ENCODE results near the gene MIER1.

DNA sequence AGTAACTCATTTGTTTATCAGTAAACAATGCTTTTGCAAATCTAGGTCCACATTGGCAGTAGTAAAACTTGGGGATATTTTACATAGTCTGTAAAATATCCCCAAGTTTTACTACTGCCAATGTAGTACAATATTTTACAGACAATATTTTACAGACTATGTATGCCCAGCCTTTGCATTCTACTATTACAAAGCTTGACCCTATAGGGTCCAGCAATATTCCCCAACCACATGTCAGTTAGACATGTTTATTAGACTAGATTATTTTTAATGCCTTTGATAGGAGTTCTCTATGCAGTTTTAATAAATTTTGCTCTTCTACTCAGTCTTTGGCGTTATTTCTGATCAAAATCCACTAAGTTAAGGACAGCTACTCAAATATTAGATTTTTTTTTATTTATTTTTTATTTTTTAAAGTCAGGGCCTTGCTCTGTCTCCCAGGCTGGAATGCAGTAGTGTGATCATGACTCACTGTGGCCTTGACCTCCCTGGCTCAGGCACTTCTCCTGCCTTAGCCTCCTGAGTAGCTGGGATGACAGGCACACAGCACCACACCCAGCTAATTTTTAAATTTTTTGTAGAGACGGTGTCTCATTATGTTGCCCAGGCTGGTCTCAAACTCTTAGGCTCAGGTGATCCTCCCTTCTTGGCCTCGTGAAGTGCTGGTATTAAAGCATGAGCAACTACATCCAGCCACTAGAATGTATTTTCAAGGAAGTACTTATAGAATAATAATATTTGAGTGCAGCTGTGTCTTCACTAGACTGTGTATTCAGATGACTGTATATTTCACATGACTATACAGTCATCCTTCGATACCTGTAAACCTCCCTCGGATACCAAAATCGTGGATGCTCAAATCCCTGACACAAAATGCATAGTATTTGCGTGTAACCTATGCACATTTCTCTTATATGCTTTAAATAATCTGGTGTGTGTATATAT is 19.8 kb downstream of the MIER1 start:
- TF ChIP-seq, protein P1, sequence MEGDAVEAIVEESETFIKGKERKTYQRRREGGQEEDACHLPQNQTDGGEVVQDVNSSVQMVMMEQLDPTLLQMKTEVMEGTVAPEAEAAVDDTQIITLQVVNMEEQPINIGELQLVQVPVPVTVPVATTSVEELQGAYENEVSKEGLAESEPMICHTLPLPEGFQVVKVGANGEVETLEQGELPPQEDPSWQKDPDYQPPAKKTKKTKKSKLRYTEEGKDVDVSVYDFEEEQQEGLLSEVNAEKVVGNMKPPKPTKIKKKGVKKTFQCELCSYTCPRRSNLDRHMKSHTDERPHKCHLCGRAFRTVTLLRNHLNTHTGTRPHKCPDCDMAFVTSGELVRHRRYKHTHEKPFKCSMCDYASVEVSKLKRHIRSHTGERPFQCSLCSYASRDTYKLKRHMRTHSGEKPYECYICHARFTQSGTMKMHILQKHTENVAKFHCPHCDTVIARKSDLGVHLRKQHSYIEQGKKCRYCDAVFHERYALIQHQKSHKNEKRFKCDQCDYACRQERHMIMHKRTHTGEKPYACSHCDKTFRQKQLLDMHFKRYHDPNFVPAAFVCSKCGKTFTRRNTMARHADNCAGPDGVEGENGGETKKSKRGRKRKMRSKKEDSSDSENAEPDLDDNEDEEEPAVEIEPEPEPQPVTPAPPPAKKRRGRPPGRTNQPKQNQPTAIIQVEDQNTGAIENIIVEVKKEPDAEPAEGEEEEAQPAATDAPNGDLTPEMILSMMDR (IDR thresholded peaks at IDR 0.05), result no peak
- no peak for TF ChIP-seq POLR2AphosphoS5 (IDR thresholded peaks at IDR 0.05)
